Measurements from ENCODE around the gene SPATA6L.

DNA sequence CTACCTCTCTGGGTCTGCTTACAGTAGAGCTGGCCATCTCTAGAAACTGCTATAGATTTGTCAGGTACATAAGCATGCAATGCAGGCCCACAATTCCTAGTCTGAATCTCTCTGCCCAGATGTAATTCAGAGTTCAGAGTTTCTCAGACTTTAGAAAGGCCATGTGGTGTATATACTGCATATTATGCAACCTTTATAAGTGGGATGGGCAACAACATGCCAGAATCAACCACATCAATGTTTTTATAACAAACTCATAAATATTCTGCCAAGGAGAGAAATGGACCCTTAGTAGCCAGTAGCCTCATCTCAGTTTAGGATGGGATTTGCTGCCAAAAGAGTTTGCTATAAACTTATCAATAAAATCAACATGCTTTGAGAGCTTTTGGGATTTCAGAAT lies 97.2 kb downstream of the SPATA6L start:
- TF ChIP-seq, protein P1, sequence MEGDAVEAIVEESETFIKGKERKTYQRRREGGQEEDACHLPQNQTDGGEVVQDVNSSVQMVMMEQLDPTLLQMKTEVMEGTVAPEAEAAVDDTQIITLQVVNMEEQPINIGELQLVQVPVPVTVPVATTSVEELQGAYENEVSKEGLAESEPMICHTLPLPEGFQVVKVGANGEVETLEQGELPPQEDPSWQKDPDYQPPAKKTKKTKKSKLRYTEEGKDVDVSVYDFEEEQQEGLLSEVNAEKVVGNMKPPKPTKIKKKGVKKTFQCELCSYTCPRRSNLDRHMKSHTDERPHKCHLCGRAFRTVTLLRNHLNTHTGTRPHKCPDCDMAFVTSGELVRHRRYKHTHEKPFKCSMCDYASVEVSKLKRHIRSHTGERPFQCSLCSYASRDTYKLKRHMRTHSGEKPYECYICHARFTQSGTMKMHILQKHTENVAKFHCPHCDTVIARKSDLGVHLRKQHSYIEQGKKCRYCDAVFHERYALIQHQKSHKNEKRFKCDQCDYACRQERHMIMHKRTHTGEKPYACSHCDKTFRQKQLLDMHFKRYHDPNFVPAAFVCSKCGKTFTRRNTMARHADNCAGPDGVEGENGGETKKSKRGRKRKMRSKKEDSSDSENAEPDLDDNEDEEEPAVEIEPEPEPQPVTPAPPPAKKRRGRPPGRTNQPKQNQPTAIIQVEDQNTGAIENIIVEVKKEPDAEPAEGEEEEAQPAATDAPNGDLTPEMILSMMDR (conservative IDR thresholded peaks at IDR 0.05) = no peak
- no peak for TF ChIP-seq EZH2 (IDR thresholded peaks at IDR 0.05; ENCODE audit: low read depth)
